ENCODE data around the gene MED27. TPM values are rescaled to one million over a fixed set of nuclear protein-coding genes. Genes with fewer than 3 reads are reported as not detected.

Gene MED27
- total RNA-seq, 1 experiment from 2014 or later = 30.4 TPM

GRCh38 chr9:131982671-131983239, 96.9 kb downstream of the MED27 start:
- H3K4me3 ChIP-seq (ENCODE audit: low read depth, low read length) = no peak overlapping the region
- Mint-ChIP-seq H3K4me3 (ENCODE audit: unreplicated experiment) (no peak overlapping the region), H3K27ac (ENCODE audit: unreplicated experiment) (no peak overlapping the region), H3K36me3 (ENCODE audit: insufficient read depth, unreplicated experiment) (peaks cover 6% of the 10 kb centered on the region), H3K9me3 (ENCODE audit: unreplicated experiment) (no peaks in the 10 kb centered on the region), H3K4me1 (ENCODE audit: low read depth, unreplicated experiment) (peaks cover 8% of the 10 kb centered on the region), H3K27me3 (ENCODE audit: insufficient read depth, unreplicated experiment) (no peaks in the 10 kb centered on the region)
- TF ChIP-seq CTCF (IDR thresholded peaks at IDR 0.05; ENCODE audit: insufficient read depth in 1 of 2, low read depth in 1 of 2, low read length in 1 of 2, severe bottlenecking in 1 of 2, unreplicated experiment in 1 of 2) = no peak
- no TSS peak for BruUV-seq (replicated peaks)
- ChIA-PET CTCF (no interaction called here), POLR2A (no interaction called here)
- H3K4me1 ChIP-seq = no peaks in the 10 kb centered on the region
- intact Hi-C loops (cut with micrococcal nuclease; ENCODE audit: unreplicated experiment) = no loop called here
- no peaks in the 10 kb centered on the region for H3K36me3 ChIP-seq (ENCODE audit: control insufficient read depth, insufficient read depth, low read length)
- no peaks in the 10 kb centered on the region for H3K27me3 ChIP-seq (replicated peaks; ENCODE audit: control insufficient read depth, insufficient read depth, low read length)
- DNase-seq = no peak
- no peaks in the 10 kb centered on the region for H3K9me3 ChIP-seq

- POLR2A ChIA-PET = no interaction called here
- CTCF ChIA-PET = no interaction called here
- Histone ChIP-seq H3K36me3 (ENCODE audit: control insufficient read depth, insufficient read depth, low read length) (no peaks in the 10 kb centered on the region), H3K27me3 (replicated peaks; ENCODE audit: control insufficient read depth, insufficient read depth, low read length) (no peaks in the 10 kb centered on the region), H3K9me3 (no peaks in the 10 kb centered on the region), H3K4me3 (ENCODE audit: low read depth, low read length) (no peak overlapping the region), H3K4me1 (no peaks in the 10 kb centered on the region)
- intact Hi-C loops (cut with micrococcal nuclease; ENCODE audit: unreplicated experiment) = no loop called here
- Mint-ChIP-seq H3K27ac (ENCODE audit: unreplicated experiment) (no peak overlapping the region), H3K36me3 (ENCODE audit: insufficient read depth, unreplicated experiment) (peaks cover 6% of the 10 kb centered on the region), H3K9me3 (ENCODE audit: unreplicated experiment) (no peaks in the 10 kb centered on the region), H3K4me3 (ENCODE audit: unreplicated experiment) (no peak overlapping the region), H3K4me1 (ENCODE audit: low read depth, unreplicated experiment) (peaks cover 3% of the 10 kb centered on the region), H3K27me3 (ENCODE audit: insufficient read depth, unreplicated experiment) (no peaks in the 10 kb centered on the region)
- no peak for DNase-seq
- no peak for TF ChIP-seq CTCF (IDR thresholded peaks at IDR 0.05; ENCODE audit: insufficient read depth in 1 of 2, low read depth in 1 of 2, low read length in 1 of 2, severe bottlenecking in 1 of 2, unreplicated experiment in 1 of 2)
- BruUV-seq (replicated peaks) = no TSS peak
Observed at GRCh38 chr9:131982102-131982501, 97.6 kb downstream of the MED27 start.

GRCh38 chr9:131981116-131981776, 98.4 kb downstream of the MED27 start:
- intact Hi-C loops (cut with micrococcal nuclease; ENCODE audit: unreplicated experiment) = no loop called here
- CTCF ChIA-PET = no interaction called here

More at GRCh38 chr9:131981116-131981776, 98.4 kb downstream of the MED27 start:
- Mint-ChIP-seq H3K27me3 (ENCODE audit: insufficient read depth, unreplicated experiment) (no peaks in the 10 kb centered on the region), H3K4me1 (ENCODE audit: low read depth, unreplicated experiment) (no peaks in the 10 kb centered on the region), H3K9me3 (ENCODE audit: unreplicated experiment) (no peaks in the 10 kb centered on the region), H3K36me3 (ENCODE audit: insufficient read depth, unreplicated experiment) (peaks cover 6% of the 10 kb centered on the region), H3K27ac (ENCODE audit: unreplicated experiment) (no peak overlapping the region), H3K4me3 (ENCODE audit: unreplicated experiment) (no peak overlapping the region)
- Histone ChIP-seq H3K4me3 (ENCODE audit: low read depth, low read length) (no peak overlapping the region), H3K9me3 (no peaks in the 10 kb centered on the region), H3K27me3 (replicated peaks; ENCODE audit: control insufficient read depth, insufficient read depth, low read length) (no peaks in the 10 kb centered on the region), H3K36me3 (ENCODE audit: control insufficient read depth, insufficient read depth, low read length) (no peaks in the 10 kb centered on the region), H3K4me1 (no peaks in the 10 kb centered on the region)
- no peak for TF ChIP-seq CTCF (IDR thresholded peaks at IDR 0.05; ENCODE audit: insufficient read depth in 1 of 2, low read depth in 1 of 2, low read length in 1 of 2, severe bottlenecking in 1 of 2, unreplicated experiment in 1 of 2)
- BruUV-seq (replicated peaks) = no TSS peak
- no peak for DNase-seq
- POLR2A ChIA-PET = interaction anchor here (0.5 kb wide), 1 partner anchor 160 kb away, joined by 3 read pairs; no protein-coding TSS in a partner anchor
